Gastrocnemius medialis (tissue), 4 donors: Measurements from ENCODE around the gene MOB1A. TPM values are rescaled to one million over a fixed set of nuclear protein-coding genes. Genes with fewer than 3 reads are reported as not detected.
"Not testable (repeated sequence)": the region's sequence is repeated elsewhere in the genome, so short reads cannot be mapped to it uniquely, and the experiment has no call there.

Experiments
- ATAC-seq, 2 donors: fragments of 150-250 bp; one replicate each; pipeline ENCODE4 v1.9.1; 2016
- DNase-seq, 2 donors: peaks; one replicate each; pipeline ENCODE4 v3.0.0-alpha.2; 2019
- H3K27ac ChIP-seq, 4 donors: fragments of 200-600 bp; sonication (generic); 1 replicate in 1 of 4; 2 replicates in 3 of 4; pipeline ENCODE4 v1.5.1; 2016 to 2018; ENCODE audit warnings: mild to moderate bottlenecking in 2 of 4, moderate library complexity in 1 of 4
- H3K27me3 ChIP-seq, 3 donors: fragments of 200-600 bp; sonication (generic) in 2 of 3; 1 replicate in 1 of 3; 2 replicates in 2 of 3; pipeline versions ENCODE4 v1.5.1 to v1.6.0; 2016 to 2019; ENCODE audit warnings: mild to moderate bottlenecking in 1 of 3, moderate library complexity in 1 of 3
- H3K36me3 ChIP-seq, 2 donors: fragments of 200-600 bp; sonication (generic) in 1 of 2; one replicate each; pipeline ENCODE4 v1.5.1; 2017 to 2018
- H3K4me1 ChIP-seq, 2 donors: fragments of 200-600 bp; sonication (generic) in 1 of 2; one replicate each; pipeline ENCODE4 v1.5.1; 2016 to 2017; ENCODE audit warnings: mild to moderate bottlenecking in 2 of 2
- H3K4me3 ChIP-seq, 4 donors: fragments of 200-600 bp; sonication (generic) in 3 of 4; 1 replicate in 1 of 4; 2 replicates in 3 of 4; pipeline ENCODE4 v1.5.1; 2016 to 2019; ENCODE audit warnings: mild to moderate bottlenecking in 2 of 4
- H3K9me3 ChIP-seq, 3 donors: fragments of 200-600 bp; sonication (generic) in 2 of 3; 1 replicate in 1 of 3; 2 replicates in 2 of 3; pipeline ENCODE4 v1.5.1; 2016 to 2019
- POLR2A ChIP-seq, 2 donors: fragments of 450-650 bp; IDR thresholded peaks; one replicate each; pipeline ENCODE4 v1.6.1; 2017; ENCODE audit warnings: antibody characterized with exemption in 2 of 2, mild to moderate bottlenecking in 2 of 2, moderate library complexity in 2 of 2
- in situ Hi-C, 4 donors: fragments of 200-750 bp; cut with MboI; loops; one replicate each; pipeline versions ENCODE4 v1.15.0 to v1.8.0; 2017; ENCODE audit warnings: low sequenced_read_pairs in 4 of 4
- intact Hi-C: fragments of 100-400 bp; cut with DNase I; formaldehyde crosslinking; loops from one replicate; pipeline ENCODE4 v1.15.1; 2023; ENCODE audit warnings: low total_unique reads
- total RNA-seq, 4 donors: library from RNA; depleted of rRNA; stranded (reverse); fragments of >200 nt; gene quantifications; one replicate each; pipeline versions ENCODE4 v1.1.0 to v1.2.3, GENCODE V29; 2016
- TF ChIP-seq, protein P1 (sequence below), 5 experiments: fragments of 450-650 bp in 3 of 5; fragments of 200-600 bp in 2 of 5; sonication (generic) in 2 of 5; IDR thresholded peaks in 4 of 5; conservative IDR thresholded peaks in 1 of 5; 1 replicate in 4 of 5; 2 replicates in 1 of 5; pipeline ENCODE4 v1.5.1; 2016 to 2019; ENCODE audit warnings: antibody characterized with exemption in 5 of 5, mild to moderate bottlenecking in 3 of 5, moderate library complexity in 3 of 5

MOB1A gene
- total RNA-seq, 4 donors from 2014 or later, result 19.9 to 44.3 (median 35.5) TPM

DNA sequence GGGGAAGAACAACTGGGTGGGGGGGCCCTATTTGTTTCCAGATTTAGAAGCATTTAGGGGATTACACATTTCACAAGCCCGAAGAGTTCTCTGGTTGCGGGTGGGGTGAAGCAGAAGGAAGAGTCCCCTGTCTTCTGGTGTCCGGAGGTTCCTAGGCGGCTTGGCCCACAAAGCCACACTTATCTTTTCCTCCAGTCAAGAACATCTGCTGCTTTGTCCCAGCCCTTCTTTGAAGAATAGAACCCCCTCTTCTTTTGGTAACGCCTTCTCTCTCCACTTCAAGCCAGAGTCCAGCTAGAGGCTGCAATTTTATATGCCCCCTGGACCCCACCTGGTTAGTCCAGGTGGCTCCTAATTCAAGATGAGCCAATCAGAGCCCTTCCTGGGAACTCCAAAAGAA lies 46.8 kb downstream of the MOB1A start:
- H3K36me3 ChIP-seq, result peaks cover 0 to 21% of the 10 kb centered on the region in 2 donors
- no peak for ATAC-seq
- H3K4me3 ChIP-seq, result no peak overlapping the region
- DNase-seq, result no peak
- H3K27me3 ChIP-seq, result peaks cover 0 to 17% (median 14%) of the 10 kb centered on the region in 3 donors
- H3K9me3 ChIP-seq, result no peaks in the 10 kb centered on the region
- H3K27ac ChIP-seq, result no peak overlapping the region
- no peaks in the 10 kb centered on the region for H3K4me1 ChIP-seq
- TF ChIP-seq, protein P1, sequence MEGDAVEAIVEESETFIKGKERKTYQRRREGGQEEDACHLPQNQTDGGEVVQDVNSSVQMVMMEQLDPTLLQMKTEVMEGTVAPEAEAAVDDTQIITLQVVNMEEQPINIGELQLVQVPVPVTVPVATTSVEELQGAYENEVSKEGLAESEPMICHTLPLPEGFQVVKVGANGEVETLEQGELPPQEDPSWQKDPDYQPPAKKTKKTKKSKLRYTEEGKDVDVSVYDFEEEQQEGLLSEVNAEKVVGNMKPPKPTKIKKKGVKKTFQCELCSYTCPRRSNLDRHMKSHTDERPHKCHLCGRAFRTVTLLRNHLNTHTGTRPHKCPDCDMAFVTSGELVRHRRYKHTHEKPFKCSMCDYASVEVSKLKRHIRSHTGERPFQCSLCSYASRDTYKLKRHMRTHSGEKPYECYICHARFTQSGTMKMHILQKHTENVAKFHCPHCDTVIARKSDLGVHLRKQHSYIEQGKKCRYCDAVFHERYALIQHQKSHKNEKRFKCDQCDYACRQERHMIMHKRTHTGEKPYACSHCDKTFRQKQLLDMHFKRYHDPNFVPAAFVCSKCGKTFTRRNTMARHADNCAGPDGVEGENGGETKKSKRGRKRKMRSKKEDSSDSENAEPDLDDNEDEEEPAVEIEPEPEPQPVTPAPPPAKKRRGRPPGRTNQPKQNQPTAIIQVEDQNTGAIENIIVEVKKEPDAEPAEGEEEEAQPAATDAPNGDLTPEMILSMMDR (IDR thresholded peaks at IDR 0.05 in 4 of 5, conservative IDR thresholded peaks at IDR 0.05 in 1 of 5), result no peak
- no peak for TF ChIP-seq POLR2A (IDR thresholded peaks at IDR 0.05)
- in situ Hi-C loops (no loop called here), intact Hi-C loops (no loop called here)

DNA sequence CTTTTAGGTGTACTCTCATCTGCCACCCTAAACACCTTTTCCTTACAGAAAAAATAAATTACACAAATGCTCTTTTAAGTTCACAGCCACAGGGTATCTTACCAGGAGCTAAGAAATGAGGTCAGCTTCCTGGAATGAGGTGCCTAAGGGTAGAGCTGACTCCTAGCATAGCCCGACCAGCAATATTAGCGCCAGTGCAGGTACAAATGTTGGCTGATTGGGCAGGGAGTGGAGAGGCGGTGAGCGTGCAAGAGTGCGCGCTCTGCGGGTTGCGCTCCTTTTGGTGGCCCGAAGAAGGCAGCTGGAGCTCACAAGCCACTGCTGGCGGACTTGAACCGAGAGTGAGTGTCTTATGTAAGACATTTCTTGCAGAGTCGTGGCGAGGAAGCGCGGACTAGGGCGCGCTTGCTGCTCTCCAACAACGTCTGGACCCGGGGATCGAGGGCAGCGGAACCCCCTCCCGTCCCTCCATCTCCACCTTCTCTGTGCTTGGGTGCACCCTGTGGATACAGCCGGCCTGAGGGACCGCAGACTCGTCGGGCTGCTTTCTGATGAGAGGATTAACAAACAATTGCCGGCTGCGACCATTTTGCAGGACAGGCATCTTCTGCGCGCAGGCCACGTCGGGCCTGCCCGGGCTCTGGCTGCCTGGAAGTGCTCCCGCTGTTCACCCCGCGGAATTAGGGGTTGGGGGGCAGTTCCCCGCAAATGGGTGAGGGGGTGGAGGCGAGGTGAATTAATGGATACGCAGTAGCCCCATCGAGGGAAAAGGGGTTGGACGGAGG lies 48.3 kb downstream of the MOB1A start:
- ATAC-seq (no peak), DNase-seq (no peak)
- H3K9me3 ChIP-seq, result no peaks in the 10 kb centered on the region
- H3K36me3 ChIP-seq, result peaks cover 0 to 21% of the 10 kb centered on the region in 2 donors
- in situ Hi-C loops, result no loop called here
- no peak for TF ChIP-seq POLR2A (IDR thresholded peaks at IDR 0.05)
- TF ChIP-seq, protein P1 (IDR thresholded peaks at IDR 0.05 in 4 of 5, conservative IDR thresholded peaks at IDR 0.05 in 1 of 5), result no peak
- peaks cover 0 to 17% (median 14%) of the 10 kb centered on the region in 3 donors for H3K27me3 ChIP-seq
- H3K4me1 ChIP-seq, result no peaks in the 10 kb centered on the region
- intact Hi-C loops, result no loop called here
- H3K27ac ChIP-seq, result no peak overlapping the region
- H3K4me3 ChIP-seq, result no peak overlapping the region

DNA sequence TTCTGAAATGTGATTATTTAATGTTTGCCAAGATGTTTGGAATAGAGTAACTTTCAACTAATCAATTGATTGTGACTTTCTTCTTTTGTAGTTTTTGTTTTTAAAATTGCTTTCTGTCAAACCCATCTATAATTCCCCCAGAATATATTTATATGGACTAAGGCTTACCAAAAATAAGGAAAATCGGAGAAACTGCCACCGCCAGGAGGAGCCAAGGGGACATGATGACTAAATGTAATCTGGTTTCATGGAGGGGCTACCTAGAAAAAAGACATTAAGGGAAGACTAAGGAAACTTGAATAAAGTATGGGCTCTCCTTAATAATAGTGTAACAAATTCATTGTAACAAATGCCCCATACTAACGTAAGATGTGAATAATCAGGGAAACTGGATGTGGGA lies 50.5 kb downstream of the MOB1A start:
- no peak for ATAC-seq
- TF ChIP-seq POLR2A (IDR thresholded peaks at IDR 0.05), result no peak
- TF ChIP-seq, protein P1 (IDR thresholded peaks at IDR 0.05 in 4 of 5, conservative IDR thresholded peaks at IDR 0.05 in 1 of 5), result no peak
- intact Hi-C loops, result no loop called here

DNA sequence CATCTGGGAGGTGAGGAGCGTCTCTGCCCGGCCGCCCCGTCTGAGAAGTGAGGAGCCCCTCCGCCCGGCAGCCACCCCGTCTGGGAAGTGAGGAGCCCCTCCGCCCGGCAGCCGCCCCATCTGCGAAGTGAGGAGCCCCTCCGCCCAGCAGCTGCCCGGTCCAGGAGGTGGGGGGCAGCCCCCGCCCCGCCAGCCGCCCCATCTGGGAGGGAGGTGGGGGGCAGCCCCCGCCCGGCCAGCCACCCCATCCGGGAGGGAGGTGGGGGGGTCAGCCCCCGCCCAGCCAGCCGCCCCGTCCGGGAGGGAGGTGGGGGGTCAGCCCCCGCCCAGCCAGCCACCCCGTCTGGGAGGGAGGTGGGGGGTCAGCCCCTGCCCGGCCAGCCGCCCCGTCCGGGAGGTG lies 54.7 kb downstream of the MOB1A start:
- DNase-seq, in situ Hi-C loops: not testable (repeated sequence)

More for the DNA sequence above, 50.5 kb downstream of the MOB1A start:
- H3K9me3 ChIP-seq, result no peaks in the 10 kb centered on the region
- no peak overlapping the region for H3K4me3 ChIP-seq
- H3K27me3 ChIP-seq, result peaks cover 0 to 17% (median 14%) of the 10 kb centered on the region in 3 donors
- peaks cover 0 to 2% of the 10 kb centered on the region in 2 donors for H3K36me3 ChIP-seq
- DNase-seq, result no peak
- in situ Hi-C loops, result no loop called here
- no peak overlapping the region for H3K27ac ChIP-seq
- H3K4me1 ChIP-seq, result no peaks in the 10 kb centered on the region

DNA sequence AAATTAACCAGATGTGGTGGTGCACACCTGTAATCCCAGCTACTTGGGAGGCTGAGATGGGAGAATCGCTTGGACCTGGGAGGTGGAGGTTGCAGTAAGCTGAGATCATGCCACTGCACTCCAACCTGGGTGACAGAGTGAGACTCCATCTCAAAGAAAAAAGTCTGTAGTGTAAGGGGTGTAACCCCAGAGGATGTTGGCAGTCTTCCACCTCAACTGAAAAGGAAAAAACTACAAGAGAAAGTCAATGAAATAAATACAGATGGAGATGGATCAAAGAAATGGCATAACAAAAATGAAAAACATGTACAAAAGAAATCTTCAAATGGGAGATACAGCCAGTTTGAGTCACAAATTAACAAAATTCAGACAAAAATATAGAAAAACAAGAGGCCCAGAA lies 56.8 kb downstream of the MOB1A start:
- H3K27ac ChIP-seq, H3K27me3 ChIP-seq, in situ Hi-C loops, H3K9me3 ChIP-seq, H3K4me1 ChIP-seq, ATAC-seq, H3K36me3 ChIP-seq, DNase-seq, H3K4me3 ChIP-seq, intact Hi-C loops: not testable (repeated sequence)

More for the DNA sequence above, 54.7 kb downstream of the MOB1A start:
- H3K9me3 ChIP-seq, H3K36me3 ChIP-seq, H3K27ac ChIP-seq, H3K4me3 ChIP-seq, H3K4me1 ChIP-seq, intact Hi-C loops, ATAC-seq, H3K27me3 ChIP-seq: not testable (repeated sequence)
